NCI-H1436 (cell line): Measurements from ENCODE around the gene SHPK.

Source experiments
- DNase-seq: peaks from one replicate; lab custom pipeline; 2025; lab: John Stamatoyannopoulos, UW

Gene SHPK, protein sequence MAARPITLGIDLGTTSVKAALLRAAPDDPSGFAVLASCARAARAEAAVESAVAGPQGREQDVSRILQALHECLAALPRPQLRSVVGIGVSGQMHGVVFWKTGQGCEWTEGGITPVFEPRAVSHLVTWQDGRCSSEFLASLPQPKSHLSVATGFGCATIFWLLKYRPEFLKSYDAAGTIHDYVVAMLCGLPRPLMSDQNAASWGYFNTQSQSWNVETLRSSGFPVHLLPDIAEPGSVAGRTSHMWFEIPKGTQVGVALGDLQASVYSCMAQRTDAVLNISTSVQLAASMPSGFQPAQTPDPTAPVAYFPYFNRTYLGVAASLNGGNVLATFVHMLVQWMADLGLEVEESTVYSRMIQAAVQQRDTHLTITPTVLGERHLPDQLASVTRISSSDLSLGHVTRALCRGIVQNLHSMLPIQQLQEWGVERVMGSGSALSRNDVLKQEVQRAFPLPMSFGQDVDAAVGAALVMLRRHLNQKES

DNA sequence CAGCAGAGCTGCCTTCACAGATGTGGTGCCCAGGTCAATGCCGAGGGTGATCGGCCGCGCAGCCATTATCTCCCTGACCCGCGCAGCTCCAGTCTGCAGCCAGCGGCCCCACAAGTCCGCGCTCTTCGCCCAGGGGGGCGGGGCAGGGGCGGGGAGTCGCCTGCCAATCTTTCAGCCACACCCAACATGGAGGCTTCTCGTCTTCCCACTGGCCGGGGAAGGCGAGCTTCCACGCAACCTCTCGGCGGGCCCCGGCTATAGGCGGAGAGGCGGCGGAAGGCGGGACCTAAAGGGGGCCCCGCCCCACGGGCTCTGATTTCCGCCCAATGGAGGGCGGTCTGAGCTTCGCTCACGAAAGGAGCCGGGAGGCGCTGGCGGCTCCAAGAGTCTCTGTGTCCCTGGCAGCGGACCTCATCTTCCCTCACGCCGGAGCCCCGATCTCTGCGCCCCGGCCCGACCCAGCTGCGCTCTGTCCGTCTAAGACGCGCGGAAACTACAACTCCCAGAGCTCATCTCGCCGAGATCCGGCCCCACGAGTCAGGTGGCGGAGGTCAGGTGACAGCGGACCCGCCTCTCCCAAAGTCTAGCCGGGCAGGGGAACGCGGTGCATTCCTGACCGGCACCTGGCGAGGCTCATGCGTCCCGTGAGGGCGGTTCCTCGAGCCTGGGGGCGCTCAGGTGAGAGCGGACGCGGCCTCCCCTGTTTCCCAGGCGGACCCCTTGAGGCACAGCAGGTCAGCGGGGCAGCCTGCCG, at the start of gene SHPK, which contains the start of gene CTNS:
Gene SHPK (minus strand): TSS at position 97 of the 754 bp plus-strand sequence. CDS start 31 bp downstream, at position 66.
Gene CTNS (plus strand): TSS at position 607 of the 754 bp plus-strand sequence. CDS start 3,447 bp downstream, outside the sequence.
- peak; percentile 95 for DNase-seq

DNA sequence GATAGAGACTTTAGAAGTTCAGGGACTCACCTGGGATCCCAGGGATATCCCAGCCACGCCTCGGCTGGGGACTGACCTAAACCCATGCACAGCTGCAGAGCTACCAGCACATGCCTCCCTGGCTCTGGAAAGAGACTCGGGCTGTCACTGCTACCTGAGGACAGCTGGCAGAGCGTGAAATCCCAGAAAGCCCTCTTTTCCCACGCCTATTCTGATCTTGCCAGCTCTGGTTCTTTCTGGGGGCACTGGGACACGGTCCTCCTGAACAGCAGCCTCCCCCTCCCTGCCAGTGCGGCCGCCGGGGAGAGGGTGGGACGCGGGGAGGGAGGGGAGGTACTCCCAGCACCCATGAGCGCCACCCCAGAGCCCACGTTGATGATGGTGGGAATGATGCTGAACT, 49.1 kb upstream of the SHPK start:
- no peak for DNase-seq

DNA sequence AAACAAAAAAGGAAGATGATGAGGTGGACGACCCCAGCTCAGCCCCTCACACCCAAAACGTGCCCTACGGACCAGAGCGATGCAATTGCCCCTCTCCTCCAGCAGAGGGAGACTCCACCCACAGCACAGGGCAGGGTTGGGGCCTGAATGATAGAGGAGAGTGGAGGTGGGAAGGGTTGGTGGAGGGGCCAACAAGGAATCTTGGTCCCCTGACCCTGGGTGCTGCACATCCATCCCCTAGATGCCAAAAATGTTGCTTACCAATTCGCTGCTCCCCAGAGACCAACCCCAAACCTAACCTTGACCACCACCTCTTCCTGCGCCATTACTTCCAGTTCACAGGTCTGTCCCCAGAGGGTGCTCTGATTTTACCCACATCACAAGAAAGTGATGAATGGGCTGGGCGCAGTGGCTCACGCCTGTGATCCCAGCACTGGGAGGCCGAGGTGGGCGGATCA, 47.0 kb upstream of the SHPK start:
- DNase-seq = peak; percentile 41

DNA sequence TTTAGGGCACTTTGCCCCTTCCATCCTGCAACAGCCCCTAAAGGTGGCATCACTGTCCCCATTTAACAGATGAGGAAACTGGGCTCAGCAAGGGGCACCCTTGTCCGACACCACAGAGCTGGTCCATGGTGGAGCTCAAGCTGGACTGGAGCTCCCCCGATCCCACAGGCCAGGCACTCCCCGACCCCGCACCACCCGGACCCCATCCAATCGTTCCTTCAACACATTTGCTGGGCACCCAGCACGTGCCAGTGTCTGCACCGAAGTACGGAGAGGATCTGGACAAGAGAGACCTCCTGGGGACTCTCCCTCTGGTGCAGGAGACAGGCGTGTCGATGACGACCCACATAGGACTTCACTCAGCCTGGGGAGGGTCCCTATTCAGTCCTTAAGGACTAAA, 46.0 kb upstream of the SHPK start:
- DNase-seq = no peak

DNA sequence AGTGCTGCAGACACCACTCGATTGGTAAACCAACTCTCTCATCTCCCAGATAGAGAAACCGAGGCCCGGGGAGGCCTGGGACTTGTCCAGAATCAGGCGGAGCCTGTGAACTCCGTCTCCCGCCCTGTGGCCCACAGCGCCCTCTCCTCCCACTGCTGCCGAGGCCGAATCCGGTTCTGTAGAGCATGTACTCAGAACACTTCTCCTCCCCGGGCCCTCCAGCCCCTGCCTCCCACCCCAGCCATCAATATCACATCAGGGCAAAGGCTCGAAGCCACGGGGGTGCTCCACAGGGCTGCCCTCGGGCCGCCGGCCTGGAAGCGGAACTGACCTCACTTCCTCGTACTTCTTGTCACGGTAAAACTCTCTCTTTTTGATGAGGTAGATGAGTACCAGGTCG, 45.5 kb upstream of the SHPK start:
- DNase-seq = no peak

DNA sequence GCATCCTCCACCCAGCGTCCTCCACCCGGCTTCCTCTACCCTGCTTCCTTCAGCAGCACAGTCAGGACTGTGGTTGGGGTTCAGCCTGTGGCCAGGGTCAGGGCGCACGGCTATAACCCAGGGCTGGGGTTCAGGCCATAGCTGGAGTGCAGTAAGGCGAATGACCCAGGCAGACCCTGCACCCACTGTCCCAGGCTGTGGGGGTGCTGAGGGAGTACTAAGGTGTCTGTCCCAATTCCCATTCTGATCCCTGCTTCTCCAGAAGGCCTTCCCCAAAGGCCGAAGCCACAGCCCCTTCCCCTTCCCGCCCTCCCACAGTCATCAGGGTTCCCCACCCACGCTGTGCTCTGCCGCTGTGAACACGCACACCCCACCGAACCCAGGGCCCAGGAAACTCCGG, 45.0 kb upstream of the SHPK start:
- no peak for DNase-seq

DNA sequence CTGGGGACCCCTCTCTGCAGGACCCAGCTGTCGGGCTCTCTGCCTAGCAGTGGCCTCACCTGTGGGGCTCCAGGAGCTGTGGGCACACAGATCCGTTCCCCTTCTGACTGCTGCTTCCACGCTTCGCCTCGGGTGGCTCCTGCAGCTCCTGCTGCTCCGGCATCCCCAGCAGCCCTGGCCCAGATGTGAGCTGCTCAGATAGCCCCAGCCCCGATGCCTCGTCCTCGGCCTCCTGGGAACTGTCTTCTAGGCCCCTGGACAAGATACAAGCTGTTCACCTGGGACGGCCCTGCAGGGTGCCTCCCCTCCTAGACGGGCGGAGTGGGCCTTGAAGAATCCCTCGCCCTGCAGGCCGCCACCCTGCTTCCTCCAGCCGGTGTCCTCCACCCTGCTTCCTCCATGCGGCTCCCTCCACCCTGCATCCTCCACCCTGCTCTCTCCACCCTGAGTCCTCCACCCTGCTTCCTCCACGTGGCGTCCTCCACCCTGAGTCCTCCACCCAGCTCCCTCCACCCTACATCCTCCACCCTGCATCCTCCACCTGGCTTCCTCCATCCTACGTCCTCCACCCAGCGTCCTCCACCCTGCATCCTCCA, 43.6 kb upstream of the SHPK start:
- DNase-seq = no peak

DNA sequence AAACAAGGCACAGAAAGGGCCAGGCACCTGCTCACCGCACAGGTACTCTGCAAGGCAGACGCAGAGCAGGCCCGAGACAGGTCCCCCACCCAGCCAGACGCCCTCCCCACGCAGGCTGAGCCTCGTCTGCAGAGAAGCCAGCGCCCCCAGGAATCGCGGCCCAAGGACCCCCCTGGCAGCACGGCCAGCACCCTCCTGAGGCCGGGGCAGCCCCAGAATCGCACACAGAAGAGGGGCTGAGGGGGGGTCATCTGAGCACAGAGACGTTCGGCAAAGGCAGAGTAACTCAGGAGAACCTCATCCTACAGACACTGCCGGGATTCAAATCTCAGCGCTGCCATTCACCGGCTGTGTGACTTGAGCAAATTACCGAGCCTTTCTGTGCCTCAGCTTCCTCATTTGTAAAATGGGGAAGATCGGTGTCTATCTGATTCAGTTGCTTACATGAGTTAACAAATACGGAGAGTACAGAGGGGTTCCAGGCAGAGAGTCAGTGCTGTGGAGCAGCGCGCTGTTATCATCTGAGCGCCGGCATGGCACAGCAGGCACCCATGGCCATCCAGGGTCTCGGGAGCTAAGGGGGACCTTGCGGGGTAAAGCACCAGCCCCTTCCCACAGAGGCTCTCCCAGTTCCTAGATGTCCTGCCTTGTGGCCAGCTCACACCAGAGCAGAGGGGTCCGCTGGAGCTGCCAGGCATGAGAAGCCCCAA, 42.9 kb upstream of the SHPK start:
- no peak for DNase-seq

DNA sequence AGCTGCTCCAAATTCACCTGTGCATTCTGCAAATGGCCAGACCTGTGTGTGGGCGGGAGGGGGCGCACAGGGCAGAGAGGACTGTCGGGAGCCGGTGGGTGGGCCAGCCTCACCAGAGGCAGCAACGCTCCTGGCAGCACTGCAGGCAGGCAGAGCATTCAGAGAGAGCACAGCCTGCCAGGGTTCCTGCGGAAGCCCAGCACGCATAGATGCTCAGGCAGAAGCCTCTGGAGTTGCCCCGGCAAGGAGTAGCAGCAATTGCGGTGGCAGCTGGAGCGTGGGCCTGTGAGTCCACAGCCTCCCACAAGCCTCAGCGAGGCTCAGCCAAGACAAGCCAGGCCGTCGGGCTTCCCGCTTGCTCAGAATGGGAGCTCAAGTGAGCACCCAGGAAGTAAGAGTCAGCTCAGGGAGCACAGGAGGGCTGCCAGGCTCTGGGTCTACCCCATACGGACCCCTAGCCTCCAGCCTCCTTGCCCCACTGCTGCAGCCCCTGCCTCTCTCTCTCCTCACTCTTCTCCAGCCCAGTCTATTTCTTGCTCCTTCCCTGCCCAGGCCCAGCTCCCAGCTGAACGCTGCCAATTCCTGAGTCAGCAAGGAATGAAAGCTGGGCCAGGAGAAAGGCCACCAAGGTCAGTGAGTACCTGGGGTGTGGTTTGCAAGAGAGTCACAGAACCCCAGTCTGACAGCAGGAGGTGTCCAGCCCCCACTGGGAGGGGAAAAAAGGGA, 42.2 kb upstream of the SHPK start:
- no peak for DNase-seq

DNA sequence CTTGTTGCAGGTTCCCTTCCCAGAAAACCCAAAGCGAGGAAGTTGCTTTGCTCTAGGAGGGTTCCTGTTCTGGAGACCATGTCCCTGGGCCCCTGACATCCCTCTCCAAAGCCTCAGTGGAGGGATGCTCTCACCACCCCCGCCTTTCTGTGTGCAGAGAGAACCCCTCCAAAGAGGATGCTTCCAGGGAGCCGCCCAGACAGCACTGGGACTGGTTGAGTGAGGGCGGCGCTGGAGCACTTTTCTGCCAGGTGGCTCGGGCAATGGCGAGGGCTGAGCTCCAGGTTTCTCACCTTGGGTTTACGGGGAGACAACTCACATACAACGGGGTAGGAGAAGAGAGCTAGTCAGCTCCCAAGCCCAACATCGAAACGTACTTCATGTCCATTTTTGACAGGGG, 39.8 kb upstream of the SHPK start:
- no peak for DNase-seq

DNA sequence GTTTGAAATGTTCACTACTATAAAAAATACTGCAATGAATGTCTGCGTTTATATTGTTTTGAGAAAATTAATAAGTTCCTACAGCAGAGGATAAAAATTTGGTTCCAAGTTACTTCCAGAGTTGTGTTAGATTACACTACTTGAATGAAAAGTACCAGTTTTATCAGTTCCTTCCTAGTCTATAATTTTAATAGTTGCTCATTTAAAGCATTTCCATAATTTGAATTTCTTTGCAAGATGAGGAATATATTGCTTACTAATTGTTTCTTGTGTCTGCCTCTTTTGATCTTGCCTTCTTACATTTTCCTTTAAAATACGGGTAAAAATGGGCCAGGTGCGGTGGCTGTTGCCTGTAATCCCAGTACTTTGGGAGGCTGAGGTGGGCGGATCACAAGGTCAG, 36.5 kb upstream of the SHPK start:
- no peak for DNase-seq

DNA sequence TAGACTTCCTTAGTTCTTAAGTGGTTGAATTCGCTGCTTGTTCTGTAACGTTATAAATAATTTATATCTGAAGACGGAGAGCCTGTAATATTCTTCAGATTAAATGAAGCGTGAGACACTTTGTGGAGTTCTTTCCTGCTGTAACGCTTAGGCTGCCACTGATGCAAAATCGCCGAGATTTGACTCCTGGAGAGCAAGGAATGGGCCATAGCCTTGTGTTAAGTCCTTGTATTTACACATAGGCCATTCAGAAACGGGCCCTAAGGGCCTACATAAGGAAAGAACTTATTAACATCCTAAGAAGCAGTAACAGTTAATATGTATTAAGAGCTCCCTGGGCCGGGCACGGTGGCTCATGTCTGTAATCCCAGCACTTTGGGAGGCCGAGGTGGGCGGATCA, 33.5 kb upstream of the SHPK start:
- no peak for DNase-seq

DNA sequence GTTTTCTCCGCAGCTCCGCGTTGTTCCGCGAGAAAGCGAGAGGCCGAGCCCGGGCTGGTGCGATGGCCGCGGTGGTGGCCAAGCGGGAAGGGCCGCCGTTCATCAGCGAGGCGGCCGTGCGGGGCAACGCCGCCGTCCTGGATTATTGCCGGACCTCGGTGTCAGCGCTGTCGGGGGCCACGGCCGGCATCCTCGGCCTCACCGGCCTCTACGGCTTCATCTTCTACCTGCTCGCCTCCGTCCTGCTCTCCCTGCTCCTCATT, 33.0 kb upstream of the SHPK start:
- no peak for DNase-seq

DNA sequence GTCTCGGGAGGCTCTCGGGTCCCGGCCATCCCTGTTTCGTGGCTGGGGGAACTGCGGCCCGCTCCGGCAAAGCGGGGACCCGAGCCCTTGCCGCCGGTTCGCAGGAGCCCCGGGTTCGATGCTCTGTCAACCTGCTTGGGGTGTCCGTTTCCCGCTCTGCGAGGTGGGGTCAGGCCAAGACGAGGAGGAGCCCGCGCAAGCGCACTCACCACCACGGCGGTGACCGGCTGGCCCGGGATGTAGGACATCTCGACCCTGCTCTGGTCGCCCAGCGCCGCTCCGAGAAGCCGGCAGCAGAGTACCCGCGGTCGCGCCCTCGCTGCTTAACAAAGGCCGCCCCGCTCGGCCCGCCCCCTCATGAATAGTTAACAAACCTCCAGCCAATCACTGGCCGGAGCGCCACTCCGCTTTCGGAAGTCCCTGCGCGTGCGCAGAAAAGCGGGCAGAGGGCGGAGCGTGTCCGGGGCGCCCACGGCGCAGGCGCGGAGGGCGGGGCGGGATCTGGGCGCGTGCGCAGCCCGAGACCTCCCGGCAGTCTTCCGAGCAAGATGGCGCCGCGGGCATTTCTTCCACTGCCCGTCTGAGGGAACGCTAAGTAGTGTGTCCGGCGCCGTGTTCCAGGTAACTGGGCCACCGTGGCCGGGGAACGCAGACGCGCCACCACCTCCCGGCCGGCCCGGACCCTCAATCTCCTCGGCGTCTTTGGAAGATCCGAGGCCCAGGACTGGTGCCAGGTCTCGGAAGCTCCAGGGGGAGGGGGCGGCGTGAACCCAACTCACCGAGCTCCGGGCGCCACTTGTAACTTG, 32.4 kb upstream of the SHPK start, which contains the start of the genes EMC6 and TAX1BP3:
Gene EMC6 (plus strand): TSS at position 534 of the 806 bp plus-strand sequence. CDS start 335 bp downstream, outside the sequence.
Gene TAX1BP3 (minus strand): TSS at position 300 of the 806 bp plus-strand sequence. CDS start 52 bp downstream, at position 248.
- peak; percentile 97 for DNase-seq

DNA sequence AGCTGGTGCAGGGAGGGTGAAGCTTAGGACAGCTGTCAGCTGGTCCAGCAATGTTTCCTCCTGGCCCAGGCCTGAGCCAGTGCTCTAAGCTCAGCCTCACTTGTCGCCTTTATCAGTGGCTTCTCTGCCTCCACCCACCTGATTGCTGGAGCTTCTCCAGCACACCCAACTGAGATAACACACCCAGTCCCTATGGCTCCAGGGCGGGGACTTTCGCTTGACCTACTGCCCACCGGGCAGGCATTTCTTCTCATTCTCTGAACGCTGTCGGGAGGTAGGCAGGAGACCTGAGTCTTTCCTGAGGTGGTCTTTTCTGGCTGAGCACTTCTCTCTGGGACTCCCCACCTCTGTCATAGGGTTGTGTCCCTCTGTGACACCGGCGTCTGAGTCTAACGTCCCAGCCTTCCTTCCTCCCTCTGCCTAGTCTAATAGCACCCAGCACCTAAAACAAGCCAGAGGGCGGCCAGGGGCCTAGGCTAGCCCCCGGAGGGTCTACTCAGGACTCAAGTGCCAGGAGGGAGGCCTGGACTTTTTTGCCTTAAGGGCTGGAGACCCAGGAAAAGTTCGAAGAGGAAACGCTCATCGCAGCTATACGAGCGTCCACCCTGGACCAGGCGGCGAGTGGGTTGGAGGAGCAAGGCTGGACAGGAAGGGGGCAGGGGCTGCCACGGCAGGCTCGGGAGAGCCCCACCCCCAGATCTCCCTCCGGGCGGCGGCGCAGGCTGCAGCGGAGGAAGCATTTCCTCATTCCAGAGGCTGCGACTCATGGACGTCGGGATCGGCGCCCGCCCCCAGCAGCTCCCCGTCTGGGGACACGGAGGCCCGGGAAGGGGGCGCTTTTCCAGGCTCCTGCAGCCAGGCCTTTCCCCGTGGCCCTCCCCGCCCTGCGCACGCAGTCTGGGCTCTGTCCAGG, 31.6 kb upstream of the SHPK start:
- DNase-seq = no peak

DNA sequence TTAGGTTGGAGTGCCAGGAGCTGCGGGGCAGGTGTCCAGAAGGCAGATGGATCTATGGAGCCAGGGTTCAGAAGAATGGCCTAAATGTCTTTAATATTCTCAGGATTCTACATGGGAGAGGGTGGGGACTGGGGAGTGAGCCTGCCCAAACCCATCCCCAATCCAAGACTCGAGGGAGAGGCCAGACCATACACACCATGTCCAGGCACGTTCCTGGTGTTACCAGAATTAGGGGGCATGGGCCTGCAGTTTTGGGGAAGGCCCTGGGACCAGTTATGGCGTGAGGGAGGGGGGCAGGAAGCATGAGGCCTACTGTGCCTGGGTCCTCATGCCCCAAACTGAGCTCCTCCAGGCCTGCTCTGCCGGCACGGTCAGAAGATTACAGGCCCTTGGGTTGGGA, 30.5 kb upstream of the SHPK start:
- DNase-seq = no peak

DNA sequence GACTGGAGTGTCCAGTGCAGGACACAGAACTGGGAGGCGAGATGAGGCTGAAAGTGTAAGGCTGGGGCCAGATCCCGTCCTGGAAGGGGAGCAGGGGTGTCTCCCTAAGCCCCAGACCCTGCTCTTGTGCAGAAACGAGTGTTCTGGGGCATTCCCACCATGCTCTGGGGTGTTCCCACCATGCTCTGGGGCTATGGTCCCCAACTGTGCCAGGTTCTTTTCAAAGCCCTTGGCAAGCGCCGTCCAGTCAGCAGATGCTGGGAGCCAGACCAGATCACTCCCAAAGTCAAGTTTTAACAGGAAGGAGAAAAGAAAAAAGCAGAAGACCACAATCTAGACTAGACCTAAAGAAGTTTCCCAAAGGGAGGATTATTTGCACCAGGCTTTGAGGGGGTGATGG, 29.8 kb upstream of the SHPK start:
- DNase-seq = no peak

DNA sequence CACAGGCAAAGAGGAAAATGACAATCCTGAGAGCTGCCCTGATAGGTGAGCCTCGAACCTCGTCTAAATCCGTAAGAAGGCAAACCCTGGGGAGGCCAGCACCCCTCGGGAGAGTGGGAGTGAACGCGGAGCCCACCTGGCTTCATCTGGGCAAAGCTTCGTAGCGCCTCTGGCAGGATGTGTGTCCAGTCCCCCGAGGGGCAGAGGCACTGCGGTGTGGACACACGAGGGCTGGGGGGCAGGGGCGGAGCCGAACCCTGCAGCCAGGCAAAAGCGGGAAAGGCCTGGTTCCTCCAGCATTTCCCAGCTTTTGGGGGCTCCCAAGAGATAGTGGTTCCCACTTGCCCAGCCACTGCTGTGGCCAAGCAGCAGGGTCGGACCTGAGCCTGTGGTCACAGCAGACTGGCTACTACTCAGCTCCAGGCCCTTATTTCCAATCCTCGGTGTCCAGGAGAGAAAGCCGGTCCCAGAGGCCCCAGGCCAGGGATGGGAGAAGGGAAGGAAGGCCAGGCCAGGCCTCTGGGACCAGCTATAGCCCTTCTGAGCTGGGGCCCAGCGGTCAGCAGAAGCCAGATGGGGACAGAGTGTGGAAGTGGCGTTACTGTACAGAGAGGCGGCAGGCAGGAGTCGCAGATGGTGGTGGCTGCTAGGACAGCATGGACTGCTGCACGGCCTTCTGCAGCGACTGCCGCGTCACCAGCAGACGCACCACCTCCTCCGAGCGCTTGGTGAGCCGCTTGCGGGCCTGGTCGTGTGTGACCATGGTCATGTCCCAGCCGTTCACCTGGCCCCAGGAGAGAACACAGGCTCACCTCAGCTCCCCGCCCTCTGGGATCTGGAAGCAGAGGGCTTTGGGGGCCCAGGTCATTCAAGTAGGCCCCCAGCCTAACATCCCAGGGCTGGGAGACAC, 27.3 kb upstream of the SHPK start:
- no peak for DNase-seq
